Esophagus squamous epithelium (tissue), 5 donors: ENCODE results near the gene CCDC171. TPM values are rescaled to one million over a fixed set of nuclear protein-coding genes. Genes with fewer than 3 reads are reported as not detected.

Experiments used
- DNase-seq: peaks from one replicate; lab custom pipeline; 2025; lab: John Stamatoyannopoulos, UW
- H3K27ac ChIP-seq, 4 donors: fragments of 200-600 bp; sonication (generic); one replicate each; pipeline ENCODE4 v1.5.1; 2016 to 2019; ENCODE audit warnings: mild to moderate bottlenecking in 1 of 4
- H3K27me3 ChIP-seq, 4 donors: fragments of 200-600 bp; sonication (generic); 1 replicate in 3 of 4; 2 replicates in 1 of 4; pipeline versions ENCODE4 v1.5.1 to v1.6.0; 2017 to 2021; ENCODE audit warnings: antibody characterized with exemption in 1 of 4
- H3K36me3 ChIP-seq, 3 donors: fragments of 200-600 bp; sonication (generic); one replicate each; pipeline ENCODE4 v1.5.1; 2016 to 2019
- H3K4me1 ChIP-seq, 3 donors: fragments of 200-600 bp; sonication (generic); one replicate each; pipeline ENCODE4 v1.5.1; 2017 to 2019
- H3K4me3 ChIP-seq, 4 donors: fragments of 200-600 bp; sonication (generic); 1 replicate in 3 of 4; 2 replicates in 1 of 4; pipeline ENCODE4 v1.5.1; 2016 to 2019; ENCODE audit warnings: mild to moderate bottlenecking in 2 of 4, moderate library complexity in 1 of 4
- H3K9me3 ChIP-seq, 3 donors: fragments of 200-600 bp; sonication (generic); one replicate each; pipeline ENCODE4 v1.5.1; 2016 to 2019
- CTCF ChIP-seq, 6 experiments: fragments of 450-650 bp in 4 of 6; fragments of 200-600 bp in 2 of 6; sonication (generic) in 2 of 6; IDR thresholded peaks; one replicate each; pipeline ENCODE4 v1.5.1; 2016 to 2019; ENCODE audit warnings: antibody characterized with exemption in 6 of 6, mild to moderate bottlenecking in 4 of 6, moderate library complexity in 4 of 6
- POLR2A ChIP-seq, 4 donors: fragments of 450-650 bp; IDR thresholded peaks; one replicate each; pipeline ENCODE4 v1.6.1; 2017; ENCODE audit warnings: antibody characterized with exemption in 4 of 4, mild to moderate bottlenecking in 4 of 4, moderate library complexity in 3 of 4
- WGBS, 2 donors: methylation state at CpG; one replicate each; pipeline ENCODE4 v1.1.5; 2018; 5-methylcytosine and 5-hydroxymethylcytosine counted together
- intact Hi-C: fragments of 100-400 bp; cut with DNase I; formaldehyde crosslinking; loops from one replicate; pipeline ENCODE4 v1.15.0; 2022
- total RNA-seq, 4 donors: library from RNA; depleted of rRNA; stranded (reverse); fragments of >200 nt; gene quantifications; one replicate each; pipeline ENCODE4 v1.1.0, GENCODE V29; 2016
- donor health status: DM: yes; HTN: yes; CAD: no.

Gene CCDC171
- total RNA-seq, 4 donors from 2014 or later, result 0.53 to 2.9 (median 1.6) TPM

DNA sequence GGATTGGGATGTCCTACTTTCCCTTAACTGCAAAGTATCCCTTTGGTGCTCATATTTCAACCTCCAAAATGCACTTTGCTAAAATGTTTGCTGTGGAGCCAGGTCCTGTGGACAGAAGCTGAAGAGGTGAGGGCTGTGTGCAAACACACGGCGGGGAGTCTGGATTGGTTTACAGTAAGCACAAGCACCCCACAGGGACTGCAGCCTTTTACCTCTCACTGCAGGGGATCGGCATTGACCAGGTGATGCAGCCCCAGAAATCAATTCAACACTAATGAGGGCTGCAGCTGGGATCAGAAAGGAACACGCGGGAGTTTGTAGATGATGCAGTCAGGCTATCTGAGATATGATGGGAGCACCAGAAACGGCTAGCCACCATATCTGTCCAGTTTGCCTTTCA lies 450.9 kb downstream of the CCDC171 start:
- TF ChIP-seq POLR2A (IDR thresholded peaks at IDR 0.05) (no peak), CTCF (IDR thresholded peaks at IDR 0.05) (no peak)
- Histone ChIP-seq H3K27me3 (no peaks in the 10 kb centered on the region), H3K9me3 (no peaks in the 10 kb centered on the region), H3K27ac (no peak overlapping the region), H3K36me3 (no peaks in the 10 kb centered on the region), H3K4me1 (no peaks in the 10 kb centered on the region), H3K4me3 (no peak overlapping the region)
- intact Hi-C loops, result no loop called here
- WGBS, 2 donors, result 82 to 89% methylated on average over 1 to 6 of the region's 6 CpGs
- no peak for DNase-seq

GRCh38 chr9:16004613-16005012 lies 451.8 kb downstream of the CCDC171 start:
- Histone ChIP-seq H3K4me1 (no peaks in the 10 kb centered on the region), H3K27me3 (no peaks in the 10 kb centered on the region), H3K4me3 (no peak overlapping the region), H3K27ac (no peak overlapping the region), H3K9me3 (no peaks in the 10 kb centered on the region), H3K36me3 (no peaks in the 10 kb centered on the region)
- no peak for TF ChIP-seq POLR2A (IDR thresholded peaks at IDR 0.05)
- TF ChIP-seq CTCF (IDR thresholded peaks at IDR 0.05), result no peak
- DNase-seq, result no peak
- WGBS, 2 donors, result 84 to 92% methylated on average over 6 of the region's 6 CpGs
- intact Hi-C loops, result no loop called here

DNA sequence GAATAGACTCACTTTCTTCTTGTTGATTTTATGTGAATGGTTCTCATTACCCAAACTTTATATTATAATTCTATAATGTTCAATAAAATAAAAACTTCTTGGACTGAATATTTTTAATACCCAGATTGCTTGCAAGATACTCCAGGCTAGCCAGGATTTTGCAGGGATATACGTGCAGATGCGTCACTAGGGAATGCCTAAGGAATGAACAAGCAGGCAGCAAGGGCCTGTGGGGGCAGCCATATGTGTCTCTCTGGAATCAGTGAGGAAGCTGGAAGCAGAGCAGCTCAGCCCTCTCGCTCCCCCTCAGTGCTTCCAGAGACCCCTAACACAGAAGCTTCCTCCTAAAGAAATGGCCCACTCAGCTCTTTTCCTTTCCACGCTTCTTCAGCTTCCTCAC lies 457.4 kb downstream of the CCDC171 start:
- no peak overlapping the region for H3K27ac ChIP-seq
- no peaks in the 10 kb centered on the region for H3K4me1 ChIP-seq
- DNase-seq, result no peak
- no peaks in the 10 kb centered on the region for H3K27me3 ChIP-seq
- intact Hi-C loops, result no loop called here
- no peak for TF ChIP-seq CTCF (IDR thresholded peaks at IDR 0.05)
- TF ChIP-seq POLR2A (IDR thresholded peaks at IDR 0.05), result no peak
- H3K9me3 ChIP-seq, result no peaks in the 10 kb centered on the region
- 85 to 88% methylated on average over 4 of the region's 4 CpGs for WGBS, 2 donors
- no peaks in the 10 kb centered on the region for H3K36me3 ChIP-seq
- no peak overlapping the region for H3K4me3 ChIP-seq

DNA sequence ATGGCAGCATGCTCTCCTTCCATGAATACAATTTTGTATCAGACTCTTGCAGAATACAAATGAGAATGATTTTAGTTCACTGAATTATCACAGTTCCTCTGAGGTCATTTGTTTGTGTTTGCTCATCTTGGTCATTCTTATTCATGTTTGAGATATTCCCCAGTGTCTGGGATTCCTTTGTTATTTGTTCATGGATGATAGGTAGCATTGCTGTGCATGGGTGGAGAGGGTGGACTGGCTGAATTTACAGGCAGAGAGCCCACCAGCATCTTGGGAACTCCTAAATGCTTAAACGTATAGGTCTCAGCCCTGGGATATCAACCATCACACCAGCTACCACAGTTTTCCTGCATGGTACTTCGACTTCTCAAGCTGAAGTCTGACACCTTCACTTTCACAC lies 459.8 kb downstream of the CCDC171 start:
- intact Hi-C loops, result no loop called here
- no peak for TF ChIP-seq CTCF (IDR thresholded peaks at IDR 0.05)
- TF ChIP-seq POLR2A (IDR thresholded peaks at IDR 0.05), result no peak

DNA sequence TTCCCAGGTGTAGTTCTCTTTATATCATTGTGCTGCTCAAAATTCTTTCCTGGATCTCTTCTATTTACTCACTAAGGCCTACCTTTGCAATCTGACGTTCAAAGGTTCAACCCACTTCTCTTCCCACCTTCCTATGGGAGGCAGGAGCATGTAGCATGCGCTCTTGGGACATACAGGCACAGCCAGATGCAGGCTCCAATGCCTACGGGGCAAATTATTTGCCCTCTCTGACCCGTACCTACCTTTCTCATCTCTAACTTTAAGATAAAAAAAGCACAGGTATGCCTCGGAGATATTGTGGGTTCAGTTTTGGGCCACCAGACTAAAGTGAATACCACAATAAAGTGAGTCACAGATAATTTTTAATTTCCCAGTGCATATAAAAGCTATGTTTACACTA lies 460.5 kb downstream of the CCDC171 start:
- intact Hi-C loops, result no loop called here
- Histone ChIP-seq H3K4me3 (no peak overlapping the region), H3K9me3 (peaks cover 0 to 6% (median 5%) of the 10 kb centered on the region in 3 donors), H3K4me1 (no peaks in the 10 kb centered on the region), H3K27me3 (no peaks in the 10 kb centered on the region), H3K27ac (no peak overlapping the region), H3K36me3 (no peaks in the 10 kb centered on the region)
- 65 to 84% methylated on average over 5 of the region's 5 CpGs for WGBS, 2 donors
- DNase-seq, result no peak
- TF ChIP-seq CTCF (IDR thresholded peaks at IDR 0.05) (no peak), POLR2A (IDR thresholded peaks at IDR 0.05) (no peak)

More for the DNA sequence above, 459.8 kb downstream of the CCDC171 start:
- Histone ChIP-seq H3K9me3 (peaks cover 0 to under 1% (median under 1%) of the 10 kb centered on the region in 3 donors), H3K4me3 (no peak overlapping the region), H3K27ac (no peak overlapping the region), H3K27me3 (no peaks in the 10 kb centered on the region), H3K36me3 (no peaks in the 10 kb centered on the region), H3K4me1 (no peaks in the 10 kb centered on the region)
- 56 to 78% methylated on average over 2 of the region's 2 CpGs for WGBS, 2 donors
- no peak for DNase-seq
